Measurements from ENCODE around the gene POLA2.

Gene POLA2

DNA sequence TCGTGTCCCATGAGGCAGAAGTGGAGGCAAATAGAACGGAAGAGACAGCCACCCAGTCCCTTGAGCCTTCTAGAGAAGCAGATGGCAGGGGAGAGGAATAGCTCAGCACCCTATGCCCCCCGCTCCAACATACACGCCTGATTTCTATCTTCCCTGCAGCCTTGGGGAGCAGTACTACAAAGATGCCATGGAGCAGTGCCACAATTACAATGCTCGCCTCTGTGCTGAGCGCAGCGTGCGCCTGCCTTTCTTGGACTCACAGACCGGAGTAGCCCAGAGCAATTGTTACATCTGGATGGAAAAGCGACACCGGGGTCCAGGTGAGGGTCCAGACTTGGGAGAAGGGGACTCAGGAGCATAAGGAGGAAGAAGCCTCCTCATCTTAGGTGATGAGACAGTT is 78.5 kb downstream of the POLA2 start:
- peak in 2 of 14 donors; percentile 8 to 17 for DNase-seq

DNA sequence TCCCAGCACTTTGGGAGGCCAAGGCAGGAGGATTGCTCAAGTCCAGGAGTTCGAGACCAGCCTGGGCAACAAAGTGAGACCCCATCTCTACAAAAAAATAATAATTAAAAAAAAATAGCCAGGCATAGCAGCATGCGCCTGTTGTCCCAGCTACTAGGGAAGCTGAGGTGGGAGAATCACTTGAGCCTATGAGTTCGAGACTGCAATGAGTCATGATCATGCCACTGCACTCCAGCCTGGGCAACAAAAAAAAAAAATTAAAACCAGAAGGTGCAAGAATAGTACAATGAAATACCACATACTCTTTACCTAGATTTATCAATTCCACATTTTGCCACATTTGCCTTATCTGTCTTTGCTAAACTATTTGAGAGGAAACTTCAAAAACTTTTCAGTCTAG is 80.1 kb downstream of the POLA2 start:
- DNase-seq, result no peak
